D721Med (cell line): ENCODE measurements around the gene STAT3.

Experiments
- DNase-seq: peaks from one replicate; pipeline ENCODE4 v3.0.0; 2011; ENCODE audit warnings: low spot score; ENCODE audit not compliant: insufficient read length
- FAIRE-seq: peaks from 2 replicates; lab custom pipeline; 2011; peaks lifted over from hg19 to GRCh38; lab: Jason Lieb, UNC
- TF ChIP-seq, protein P1 (sequence below): IDR thresholded peaks from 2 replicates; pipeline ENCODE4 v1.5.1; 2012; ENCODE audit warnings: mild to moderate bottlenecking, control low read depth; ENCODE audit not compliant: insufficient read depth; ENCODE audit errors: missing control alignments

The STAT3 gene

DNA sequence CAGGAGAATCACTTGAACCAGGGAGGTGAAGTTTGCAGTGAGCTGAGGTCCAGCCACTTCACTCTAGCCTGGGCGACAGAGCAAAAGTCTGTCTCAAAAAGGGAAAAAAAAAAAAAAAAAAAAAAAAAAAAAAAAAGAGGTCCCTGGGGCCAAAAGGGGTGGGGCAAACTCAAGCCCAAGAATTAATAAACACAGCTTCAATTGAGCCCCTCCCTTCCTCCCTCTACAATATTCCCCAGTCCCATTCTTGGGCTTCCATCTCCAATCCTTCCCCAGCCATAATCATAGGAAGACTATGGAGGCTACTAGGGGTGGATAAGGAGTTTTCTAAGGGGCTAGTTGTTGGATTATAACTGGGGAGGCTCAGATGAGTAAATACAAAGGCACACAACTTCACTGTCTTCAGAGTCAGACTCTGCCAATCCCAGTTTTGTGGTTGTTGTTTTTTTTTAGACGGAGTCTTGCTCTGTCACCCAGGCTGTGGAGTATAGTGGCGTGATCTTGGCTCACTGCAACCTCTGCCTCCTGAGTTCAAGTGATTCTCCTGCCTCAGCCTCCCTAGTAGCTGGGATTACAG is 25.3 kb upstream of the STAT3 start:
- FAIRE-seq (no peak), DNase-seq (no peak)
- TF ChIP-seq, protein P1, sequence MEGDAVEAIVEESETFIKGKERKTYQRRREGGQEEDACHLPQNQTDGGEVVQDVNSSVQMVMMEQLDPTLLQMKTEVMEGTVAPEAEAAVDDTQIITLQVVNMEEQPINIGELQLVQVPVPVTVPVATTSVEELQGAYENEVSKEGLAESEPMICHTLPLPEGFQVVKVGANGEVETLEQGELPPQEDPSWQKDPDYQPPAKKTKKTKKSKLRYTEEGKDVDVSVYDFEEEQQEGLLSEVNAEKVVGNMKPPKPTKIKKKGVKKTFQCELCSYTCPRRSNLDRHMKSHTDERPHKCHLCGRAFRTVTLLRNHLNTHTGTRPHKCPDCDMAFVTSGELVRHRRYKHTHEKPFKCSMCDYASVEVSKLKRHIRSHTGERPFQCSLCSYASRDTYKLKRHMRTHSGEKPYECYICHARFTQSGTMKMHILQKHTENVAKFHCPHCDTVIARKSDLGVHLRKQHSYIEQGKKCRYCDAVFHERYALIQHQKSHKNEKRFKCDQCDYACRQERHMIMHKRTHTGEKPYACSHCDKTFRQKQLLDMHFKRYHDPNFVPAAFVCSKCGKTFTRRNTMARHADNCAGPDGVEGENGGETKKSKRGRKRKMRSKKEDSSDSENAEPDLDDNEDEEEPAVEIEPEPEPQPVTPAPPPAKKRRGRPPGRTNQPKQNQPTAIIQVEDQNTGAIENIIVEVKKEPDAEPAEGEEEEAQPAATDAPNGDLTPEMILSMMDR: no peak

DNA sequence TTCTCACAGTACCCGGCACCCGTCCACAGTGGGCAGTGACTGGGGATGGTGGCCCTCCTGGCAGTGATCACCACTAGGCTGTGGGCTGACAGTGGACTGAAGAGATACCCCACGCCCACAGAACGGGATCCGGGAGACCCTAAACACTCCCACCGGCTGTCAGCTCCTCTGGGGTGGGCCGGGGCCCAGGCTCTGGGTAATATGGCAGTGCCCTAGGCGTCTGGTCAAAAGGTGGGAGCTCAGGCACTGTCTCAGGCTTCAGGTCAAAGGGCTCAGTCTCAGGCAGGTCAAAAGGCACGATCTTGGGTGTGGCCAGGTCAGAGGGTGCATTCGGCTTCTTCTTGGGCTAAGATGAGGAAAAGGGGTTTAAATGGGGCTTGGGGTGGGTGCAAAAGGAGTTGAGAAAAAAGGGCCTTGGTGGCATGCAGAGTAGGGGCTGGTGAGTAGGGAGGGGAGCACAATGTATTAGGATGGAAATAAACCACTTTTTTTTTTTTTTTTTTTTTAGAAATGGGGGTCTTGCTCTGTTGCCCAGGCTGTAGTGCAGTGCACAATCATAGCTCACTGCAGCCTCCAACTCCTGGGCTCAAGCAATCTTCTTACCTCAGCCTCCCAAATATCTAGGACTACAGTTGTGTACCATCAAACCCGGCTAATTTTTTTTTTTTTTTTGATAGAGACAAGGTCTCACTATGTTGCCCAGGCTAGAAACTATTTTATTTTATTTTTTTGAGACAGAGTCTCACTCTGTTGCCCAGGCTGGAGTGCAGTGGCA is 23.9 kb upstream of the STAT3 start:
- TF ChIP-seq, protein P1: no peak
- DNase-seq (no peak), FAIRE-seq (no peak)

DNA sequence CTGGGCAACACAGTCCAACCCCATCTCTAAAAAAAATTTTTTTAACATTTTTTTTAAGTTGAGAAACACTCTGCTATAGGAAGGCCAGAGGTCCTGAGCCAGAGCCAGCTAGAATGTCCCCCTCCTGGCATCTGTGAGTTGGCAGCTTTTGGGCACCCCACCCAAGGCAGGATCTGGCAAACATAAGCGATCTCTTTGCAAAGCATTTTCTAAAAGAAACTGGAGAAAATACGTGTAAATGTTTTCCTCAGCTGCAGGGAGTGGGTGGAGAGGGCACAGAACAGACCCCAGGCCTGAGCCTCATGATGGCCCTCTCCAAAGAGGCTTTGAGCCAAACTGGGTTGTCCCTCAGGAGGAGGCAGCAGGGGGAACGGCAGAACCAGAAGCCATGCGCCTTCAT is 23.1 kb upstream of the STAT3 start:
- FAIRE-seq: no peak

DNA sequence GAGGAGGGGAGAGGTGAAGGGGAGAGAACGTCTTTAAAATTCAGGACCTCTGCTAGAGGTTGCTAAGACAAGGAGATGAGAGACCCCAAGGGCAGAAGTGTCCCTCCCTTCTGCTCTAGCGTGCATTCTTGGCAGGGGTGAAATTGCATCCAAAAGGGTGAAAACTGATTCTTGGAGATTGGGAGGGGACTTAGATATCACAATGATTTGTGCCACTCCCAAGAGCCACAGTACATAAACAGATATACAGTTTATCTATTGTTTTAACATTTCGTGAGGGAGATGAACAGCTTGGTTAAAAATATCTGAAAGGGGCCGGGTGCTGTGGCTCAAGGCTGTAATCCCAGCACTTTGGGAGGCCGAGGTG is 22.1 kb upstream of the STAT3 start:
- FAIRE-seq (no peak), DNase-seq (no peak)
- TF ChIP-seq, protein P1: no peak

More for the DNA sequence above, 23.1 kb upstream of the STAT3 start:
- no peak for DNase-seq
- TF ChIP-seq, protein P1: no peak

DNA sequence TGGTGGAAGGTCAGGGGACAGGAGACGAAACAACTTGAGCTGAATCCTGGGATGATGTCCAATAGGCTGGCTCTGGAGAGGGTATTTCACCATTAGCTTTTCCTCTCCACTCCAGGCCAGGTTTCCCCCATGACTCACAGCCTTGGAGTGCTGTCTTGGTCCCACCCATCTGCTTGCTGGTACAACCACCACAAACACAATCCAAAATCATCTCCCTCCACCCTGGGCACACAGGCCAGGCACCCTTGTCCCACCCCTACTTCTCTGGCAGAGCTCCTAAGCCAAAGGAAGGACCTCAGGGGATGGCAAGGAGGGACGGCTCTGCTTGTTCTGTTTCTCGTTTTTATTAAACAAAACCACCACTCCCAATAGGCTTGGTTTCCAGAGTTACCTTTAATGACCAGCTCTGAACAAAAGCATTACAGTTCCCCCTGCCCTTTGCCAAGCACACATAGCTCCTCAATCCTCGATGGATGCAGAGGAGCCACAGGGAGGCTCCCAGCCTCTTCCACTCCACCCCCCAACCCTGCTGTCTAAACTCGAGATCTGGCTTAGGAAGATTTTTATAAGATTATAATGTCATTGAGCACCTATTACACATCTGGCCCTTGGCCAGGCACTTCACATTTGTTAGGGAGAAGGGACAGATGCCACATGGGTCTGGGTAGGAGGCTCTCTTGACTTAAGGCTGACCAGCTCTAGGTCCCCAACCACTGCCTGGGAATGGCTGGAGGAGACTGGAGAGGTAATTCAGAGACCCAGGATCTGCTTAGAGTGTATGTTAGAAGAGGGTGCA is 21.5 kb upstream of the STAT3 start:
- DNase-seq: no peak
- TF ChIP-seq, protein P1: no peak
- no peak for FAIRE-seq

DNA sequence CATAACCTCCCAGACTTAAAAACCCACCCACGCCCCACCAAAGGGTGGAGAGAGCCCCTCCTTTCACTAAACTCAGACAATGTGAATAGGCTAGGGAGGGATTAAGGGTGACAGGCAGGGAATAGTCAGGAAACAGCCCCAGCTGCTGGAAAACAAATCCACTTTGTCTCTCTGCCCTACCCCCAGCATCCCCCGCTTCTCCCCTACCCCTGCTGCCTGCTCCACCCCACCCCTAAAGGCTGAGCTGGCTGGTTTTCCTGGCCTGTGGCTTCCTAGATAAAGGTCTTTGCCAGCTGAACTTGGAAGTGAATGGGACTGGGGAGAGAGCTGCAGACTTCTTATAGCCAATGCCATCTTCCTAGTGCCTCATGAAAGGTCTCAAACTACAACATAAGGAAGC is 19.8 kb upstream of the STAT3 start:
- no peak for FAIRE-seq
- DNase-seq: no peak
- TF ChIP-seq, protein P1: no peak
